HFFc6 (cell line): ENCODE results near the gene BAD. TPM values are rescaled to one million over a fixed set of nuclear protein-coding genes. Genes with fewer than 3 reads are reported as not detected.

ENCODE experiments used
- DNase-seq: peaks from one replicate; pipeline ENCODE4 v3.0.0-alpha.2; 2018
- H3K27ac Mint-ChIP-seq: 2 replicates; pipeline ENCODE4 v1.8.0; 2020; ENCODE audit warnings: mild to moderate bottlenecking, mixed read lengths
- H3K27me3 Mint-ChIP-seq: 2 replicates; pipeline ENCODE4 v1.8.0; 2021; ENCODE audit warnings: mild to moderate bottlenecking, moderate library complexity, mixed read lengths; ENCODE audit not compliant: insufficient read depth
- H3K36me3 Mint-ChIP-seq: 2 replicates; pipeline ENCODE4 v1.8.0; 2021; ENCODE audit warnings: low read depth, mixed read lengths
- H3K4me1 Mint-ChIP-seq: 2 replicates; pipeline ENCODE4 v1.8.0; 2020; ENCODE audit warnings: low read depth, mixed read lengths
- H3K4me3 Mint-ChIP-seq: 2 replicates; pipeline ENCODE4 v1.8.0; 2020; ENCODE audit warnings: mild to moderate bottlenecking, moderate library complexity, mixed read lengths
- H3K9me3 Mint-ChIP-seq: 2 replicates; pipeline ENCODE4 v1.8.0; 2020; ENCODE audit warnings: mild to moderate bottlenecking, mixed read lengths
- total RNA-seq, 6 experiments: library from RNA; stranded (reverse); fragmentation: NEBNext Ultra II Directional; extraction: Animal tissue kit (Norgen Biotek cat#: 25700); gene quantifications; 2 replicates in 1 of 6; 3 replicates in 5 of 6; pipeline ENCODE4 v1.2.3, GENCODE V29; 2021
- TF ChIP-seq, protein P1 (sequence below): fragments of 200-600 bp; sonication (generic); IDR thresholded peaks from 2 replicates; pipeline ENCODE4 v1.5.0; 2021; ENCODE audit warnings: antibody characterized with exemption, mild to moderate bottlenecking

Gene BAD
- total RNA-seq, 6 experiments from 2014 or later, result 65.9 to 75.0 (median 68.8) TPM

DNA sequence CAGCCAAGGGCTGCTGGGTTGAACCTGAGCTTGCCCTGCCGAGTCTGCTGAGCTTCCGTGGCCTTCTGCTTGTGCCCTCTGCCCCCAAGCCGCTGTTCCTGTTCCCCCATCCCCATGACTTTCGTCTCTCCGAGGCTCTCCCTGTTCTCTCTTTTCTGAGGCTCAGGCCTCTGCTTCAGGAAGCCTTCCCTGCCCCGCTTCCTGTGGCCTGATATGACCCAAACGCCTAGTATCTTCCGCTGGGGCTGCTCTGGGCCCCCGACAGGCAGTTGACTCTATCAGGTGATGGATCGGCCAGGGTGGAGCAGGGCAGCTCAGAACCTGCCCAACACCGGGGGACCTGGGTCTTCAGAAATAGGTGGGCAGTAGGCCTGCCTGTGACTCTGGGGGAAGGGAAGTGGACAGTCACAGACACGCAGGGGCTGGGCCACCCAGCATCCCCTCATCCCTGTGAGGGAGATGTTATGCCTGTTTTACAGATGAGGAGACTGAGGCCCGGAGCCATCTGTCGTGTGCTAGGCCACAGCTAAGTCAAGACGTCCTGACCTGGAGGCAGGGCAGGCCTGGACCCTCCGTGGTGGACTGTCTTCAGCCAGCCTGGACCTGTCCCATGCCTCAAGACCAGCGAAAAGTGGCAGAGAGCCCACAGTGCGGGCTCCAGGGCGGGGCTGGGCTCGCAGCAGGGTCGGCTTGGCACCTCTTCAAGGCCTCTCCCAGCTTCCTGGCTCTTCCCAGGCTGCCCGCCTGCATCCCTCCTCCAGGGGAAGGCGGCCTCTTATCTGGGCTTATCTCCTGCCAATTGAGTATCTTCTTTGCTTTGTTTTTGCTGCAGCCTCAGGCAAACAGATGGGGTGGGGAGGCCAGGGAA, 16.2 kb downstream of the BAD start:
- H3K27me3 Mint-ChIP-seq, result peaks cover 14% of the 10 kb centered on the region
- H3K9me3 Mint-ChIP-seq, result no peaks in the 10 kb centered on the region
- DNase-seq, result peak; percentile 82
- H3K4me1 Mint-ChIP-seq, result peaks cover 50% of the 10 kb centered on the region
- H3K36me3 Mint-ChIP-seq, result peaks cover 21% of the 10 kb centered on the region
- H3K27ac Mint-ChIP-seq, result peak overlapping the region; percentile 99
- TF ChIP-seq, protein P1, sequence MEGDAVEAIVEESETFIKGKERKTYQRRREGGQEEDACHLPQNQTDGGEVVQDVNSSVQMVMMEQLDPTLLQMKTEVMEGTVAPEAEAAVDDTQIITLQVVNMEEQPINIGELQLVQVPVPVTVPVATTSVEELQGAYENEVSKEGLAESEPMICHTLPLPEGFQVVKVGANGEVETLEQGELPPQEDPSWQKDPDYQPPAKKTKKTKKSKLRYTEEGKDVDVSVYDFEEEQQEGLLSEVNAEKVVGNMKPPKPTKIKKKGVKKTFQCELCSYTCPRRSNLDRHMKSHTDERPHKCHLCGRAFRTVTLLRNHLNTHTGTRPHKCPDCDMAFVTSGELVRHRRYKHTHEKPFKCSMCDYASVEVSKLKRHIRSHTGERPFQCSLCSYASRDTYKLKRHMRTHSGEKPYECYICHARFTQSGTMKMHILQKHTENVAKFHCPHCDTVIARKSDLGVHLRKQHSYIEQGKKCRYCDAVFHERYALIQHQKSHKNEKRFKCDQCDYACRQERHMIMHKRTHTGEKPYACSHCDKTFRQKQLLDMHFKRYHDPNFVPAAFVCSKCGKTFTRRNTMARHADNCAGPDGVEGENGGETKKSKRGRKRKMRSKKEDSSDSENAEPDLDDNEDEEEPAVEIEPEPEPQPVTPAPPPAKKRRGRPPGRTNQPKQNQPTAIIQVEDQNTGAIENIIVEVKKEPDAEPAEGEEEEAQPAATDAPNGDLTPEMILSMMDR, result no peak
- H3K4me3 Mint-ChIP-seq, result peak overlapping the region; percentile 96

DNA sequence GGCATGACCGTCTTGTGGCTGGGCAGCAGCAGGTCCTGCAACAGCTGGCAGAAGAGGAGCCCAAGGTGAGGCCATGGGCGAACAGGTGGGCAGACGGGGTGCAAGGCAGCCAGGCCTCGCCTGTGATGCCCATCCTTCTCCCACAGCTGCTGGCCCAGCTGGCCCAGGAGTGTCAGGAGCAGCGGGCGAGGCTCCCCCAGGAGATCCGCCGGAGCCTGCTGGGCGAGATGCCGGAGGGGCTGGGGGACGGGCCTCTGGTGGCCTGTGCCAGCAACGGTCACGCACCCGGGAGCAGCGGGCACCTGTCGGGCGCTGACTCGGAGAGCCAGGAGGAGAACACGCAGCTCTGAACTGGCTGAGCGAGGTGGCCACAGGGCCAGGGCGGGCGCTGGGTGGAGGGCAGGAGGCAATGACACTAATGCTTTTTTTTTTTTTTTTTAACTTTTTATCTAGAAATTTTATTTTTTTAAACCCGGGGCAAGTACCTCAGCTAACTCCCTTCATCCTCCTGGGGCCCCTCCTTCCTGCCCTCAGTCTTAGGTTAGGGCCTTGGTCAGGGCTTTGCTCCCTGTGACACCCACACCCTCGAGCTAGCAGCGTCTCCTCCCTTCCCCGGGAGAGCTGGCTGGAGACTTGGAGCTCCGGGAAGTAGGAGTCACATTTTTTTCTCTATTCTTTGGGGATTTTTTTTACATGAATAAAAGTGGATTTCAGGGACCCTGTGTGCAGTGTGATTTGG, 17.1 kb downstream of the BAD start:
- peak overlapping the region; percentile 99 for H3K27ac Mint-ChIP-seq
- peaks cover 28% of the 10 kb centered on the region for H3K36me3 Mint-ChIP-seq
- H3K4me3 Mint-ChIP-seq, result peak overlapping the region; percentile 96; the same call in 1 of the 2 replicates
- TF ChIP-seq, protein P1, result no peak
- H3K27me3 Mint-ChIP-seq, result peaks cover 14% of the 10 kb centered on the region
- H3K4me1 Mint-ChIP-seq, result peaks cover 55% of the 10 kb centered on the region
- H3K9me3 Mint-ChIP-seq, result no peaks in the 10 kb centered on the region
- DNase-seq, result no peak

DNA sequence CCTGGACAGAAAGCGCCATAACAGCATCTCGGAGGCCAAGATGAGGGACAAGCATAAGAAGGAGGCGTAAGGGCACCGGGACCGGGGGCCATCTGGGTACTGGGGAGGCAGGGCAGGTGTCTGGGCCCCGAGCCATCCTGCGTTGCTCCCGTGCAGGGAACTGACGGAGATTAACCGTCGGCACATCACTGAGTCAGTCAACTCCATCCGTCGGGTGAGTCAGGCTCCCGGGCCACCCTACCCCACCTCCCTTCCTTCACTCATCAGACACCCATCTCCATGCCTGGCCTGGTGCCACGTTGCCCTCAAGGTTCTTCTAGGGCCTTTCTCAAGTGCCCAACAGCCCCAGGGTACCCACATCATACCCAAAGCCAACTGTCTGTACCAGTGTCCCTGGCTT, 18.1 kb downstream of the BAD start:
- H3K27ac Mint-ChIP-seq, result peak overlapping the region; percentile 72
- no peak for DNase-seq
- H3K4me3 Mint-ChIP-seq, result no peak overlapping the region
- H3K27me3 Mint-ChIP-seq, result peaks cover 16% of the 10 kb centered on the region
- TF ChIP-seq, protein P1, result no peak
- H3K9me3 Mint-ChIP-seq, result no peaks in the 10 kb centered on the region
- peaks cover 47% of the 10 kb centered on the region for H3K4me1 Mint-ChIP-seq
- peaks cover 34% of the 10 kb centered on the region for H3K36me3 Mint-ChIP-seq

DNA sequence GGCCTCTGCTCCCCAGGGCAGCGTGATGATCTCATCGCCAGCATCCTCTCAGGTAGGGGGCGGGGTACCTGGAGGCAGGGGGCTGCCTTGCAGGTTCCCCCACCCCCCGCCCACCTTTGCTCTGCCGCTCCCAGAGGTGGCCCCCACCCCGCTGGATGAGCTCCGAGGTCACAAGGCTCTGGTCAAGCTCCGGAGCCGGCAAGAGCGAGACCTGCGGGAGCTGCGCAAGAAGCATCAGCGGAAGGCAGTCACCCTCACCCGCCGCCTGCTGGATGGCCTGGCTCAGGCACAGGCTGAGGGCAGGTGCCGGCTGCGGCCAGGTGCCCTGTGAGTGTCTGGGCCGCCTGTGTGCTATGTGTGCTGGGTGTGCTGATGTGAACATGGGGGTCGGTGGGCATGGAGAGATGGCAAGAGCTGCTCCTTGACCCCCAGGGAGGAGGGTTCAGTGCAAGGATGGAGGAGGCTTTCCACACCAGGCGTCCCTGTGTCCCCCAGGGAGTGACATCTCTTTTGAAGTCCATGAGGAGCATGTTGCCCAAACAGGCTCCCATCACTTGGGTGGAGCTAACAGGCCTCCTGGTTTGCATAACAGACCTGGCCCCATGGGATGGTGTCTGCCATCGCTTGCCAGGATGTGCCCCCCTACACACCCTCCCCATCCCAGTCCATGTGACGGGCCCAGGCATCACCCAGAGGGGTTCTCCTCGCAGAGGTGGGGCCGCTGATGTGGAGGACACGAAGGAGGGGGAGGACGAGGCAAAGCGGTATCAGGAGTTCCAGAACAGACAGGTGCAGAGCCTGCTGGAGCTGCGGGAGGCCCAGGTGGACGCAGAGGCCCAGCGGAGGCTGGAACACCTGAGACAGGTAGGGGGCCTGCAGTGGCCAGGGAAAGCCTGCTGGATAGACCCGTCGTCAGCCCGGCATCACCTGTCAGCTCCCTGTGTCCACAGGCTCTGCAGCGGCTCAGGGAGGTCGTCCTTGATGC, 19.0 kb downstream of the BAD start:
- H3K9me3 Mint-ChIP-seq, result no peaks in the 10 kb centered on the region
- peaks cover 46% of the 10 kb centered on the region for H3K4me1 Mint-ChIP-seq
- TF ChIP-seq, protein P1, result no peak
- H3K27me3 Mint-ChIP-seq, result peaks cover 16% of the 10 kb centered on the region
- H3K36me3 Mint-ChIP-seq, result peaks cover 34% of the 10 kb centered on the region
- H3K4me3 Mint-ChIP-seq, result no peak overlapping the region
- no peak overlapping the region; the same call in 1 of the 2 replicates for H3K27ac Mint-ChIP-seq
- DNase-seq, result no peak

DNA sequence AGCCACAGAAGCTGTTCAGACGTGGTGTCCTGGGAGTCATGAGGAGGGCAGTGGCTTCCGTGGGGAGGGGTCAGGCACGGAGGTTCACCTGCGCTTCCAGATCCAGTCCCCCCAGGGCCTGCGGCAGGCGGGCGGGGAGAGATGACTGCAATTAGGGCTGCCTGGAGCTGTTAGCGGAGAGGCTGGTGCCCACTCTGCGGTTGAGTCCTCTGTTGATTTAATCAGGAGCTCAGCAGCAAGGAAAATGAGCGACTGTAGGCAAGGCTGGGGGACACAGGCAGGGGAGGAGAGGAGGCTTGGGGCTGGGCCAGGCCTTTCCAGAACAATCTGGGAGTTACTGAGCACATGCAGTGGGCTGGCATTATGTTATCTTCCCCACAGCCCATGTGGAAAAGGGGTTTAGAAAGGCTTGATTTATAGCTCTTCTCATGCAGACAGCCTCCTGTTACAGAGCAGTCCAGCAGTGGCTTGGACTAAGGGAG, 20.1 kb downstream of the BAD start:
- Mint-ChIP-seq H3K27ac (no peak overlapping the region), H3K27me3 (peaks cover 12% of the 10 kb centered on the region), H3K9me3 (no peaks in the 10 kb centered on the region), H3K4me3 (no peak overlapping the region), H3K36me3 (peaks cover 39% of the 10 kb centered on the region), H3K4me1 (peaks cover 40% of the 10 kb centered on the region)
- DNase-seq, result no peak
- TF ChIP-seq, protein P1, result no peak
